MM.1S (cell line): ENCODE measurements around the gene SWAP70.

Experiments
- CTCF ChIP-seq: fragments of 300-600 bp; sonication (generic); IDR thresholded peaks from 2 replicates; pipeline ENCODE4 v1.5.1; 2016; ENCODE audit warnings: antibody characterized with exemption, low read length, mixed read lengths
- EZH2 ChIP-seq: fragments of 300-600 bp; sonication (generic); optimal IDR thresholded peaks from 2 replicates; pipeline ENCODE3; 2017; ENCODE audit warnings: low read depth, mild to moderate bottlenecking, antibody characterized with exemption, low read length, mixed read lengths
- EZH2phosphoT487 ChIP-seq: fragments of 300-600 bp; sonication (generic); IDR thresholded peaks from 2 replicates; pipeline ENCODE4 v1.6.1; 2018; ENCODE audit warnings: antibody characterized with exemption, low read length

DNA sequence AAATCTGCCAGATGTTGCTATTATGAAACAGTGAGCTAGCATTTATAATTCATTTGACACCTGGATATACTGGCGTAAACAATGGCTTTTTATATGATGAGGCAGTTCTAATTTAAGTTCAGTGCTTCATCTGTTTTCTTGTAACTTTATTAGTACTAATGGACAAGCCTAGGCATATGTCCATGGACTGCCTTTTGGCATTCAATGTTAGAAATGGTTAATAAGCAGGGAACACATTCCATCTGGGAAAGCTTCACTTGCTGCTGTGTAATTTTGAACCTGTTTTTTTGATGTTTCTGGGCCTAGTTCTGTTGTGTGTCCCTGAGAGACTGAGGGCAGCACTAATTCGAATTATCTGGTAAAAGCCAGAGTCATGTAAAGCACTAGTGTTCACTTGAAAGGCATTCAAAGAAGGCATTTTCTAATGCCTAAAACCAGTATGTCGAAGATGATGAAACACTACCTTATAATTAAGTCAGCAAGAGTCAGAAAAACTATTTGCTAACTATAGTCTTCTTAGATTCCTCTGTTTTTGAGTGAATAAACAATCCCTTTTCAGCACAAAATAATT, 138.5 kb downstream of the SWAP70 start:
- TF ChIP-seq CTCF: no peak
- TF ChIP-seq EZH2phosphoT487: no peak
- no peak for TF ChIP-seq EZH2
